ENCODE measurements around the gene JAML. TPM values are rescaled to one million over a fixed set of nuclear protein-coding genes. Genes with fewer than 3 reads are reported as not detected.

The JAML gene
- total and polyA plus RNA-seq, 2 donors (not counting 1 experiment from before 2014, with no cell fraction given), result not detected

- DNase-seq (ENCODE audit: low read depth in 2 of 2), result no peak
- Histone ChIP-seq H3K4me2 (ENCODE audit: extremely low read depth, insufficient read depth, low read length) (no peak overlapping the region), H3K27ac (ENCODE audit: insufficient read depth, low read length) (no peak overlapping the region), H4K20me1 (ENCODE audit: control insufficient read depth, extremely low read depth, insufficient read depth, low read length) (no peaks in the 10 kb centered on the region), H3K9me3 (ENCODE audit: control insufficient read depth, insufficient read depth, low read depth, low read length) (no peaks in the 10 kb centered on the region), H3K4me3 (replicated peaks in 1 of 4; ENCODE audit: control extremely low read depth in 1 of 4, insufficient read depth in 1 of 4, low read depth in 3 of 4, low read length in 4 of 4) (no peak overlapping the region), H3K79me2 (ENCODE audit: control insufficient read depth, insufficient read depth, low read length) (no peaks in the 10 kb centered on the region), H3K36me3 (ENCODE audit: control insufficient read depth, insufficient read depth, low read length) (no peaks in the 10 kb centered on the region), H2AFZ (ENCODE audit: low read length) (no peak overlapping the region), H3K9ac (ENCODE audit: insufficient read depth, low read length) (no peak overlapping the region), H3K27me3 (ENCODE audit: control insufficient read depth, insufficient read depth, low read length) (no peaks in the 10 kb centered on the region), H3K4me1 (ENCODE audit: control insufficient read depth, extremely low read depth, insufficient read depth, low read length) (no peaks in the 10 kb centered on the region)
- TF ChIP-seq EZH2 (IDR thresholded peaks at IDR 0.05; ENCODE audit: low read length, missing control alignments) (no peak), CTCF (conservative IDR thresholded peaks at IDR 0.05 in 1 of 2, IDR thresholded peaks at IDR 0.05 in 1 of 2; ENCODE audit: low read depth in 1 of 2, low read length in 2 of 2) (no peak)
Observed at GRCh38 chr11:118223992-118224391, 819 bp downstream of the JAML start.

GRCh38 chr11:118223570-118223969 lies 1.2 kb downstream of the JAML start:
- Histone ChIP-seq H2AFZ (ENCODE audit: low read length) (no peak overlapping the region), H3K9ac (ENCODE audit: insufficient read depth, low read length) (no peak overlapping the region), H3K4me1 (ENCODE audit: control insufficient read depth, extremely low read depth, insufficient read depth, low read length) (no peaks in the 10 kb centered on the region), H3K36me3 (ENCODE audit: control insufficient read depth, insufficient read depth, low read length) (no peaks in the 10 kb centered on the region), H3K9me3 (ENCODE audit: control insufficient read depth, insufficient read depth, low read depth, low read length) (no peaks in the 10 kb centered on the region), H3K27me3 (ENCODE audit: control insufficient read depth, insufficient read depth, low read length) (no peaks in the 10 kb centered on the region), H3K4me2 (ENCODE audit: extremely low read depth, insufficient read depth, low read length) (no peak overlapping the region), H3K4me3 (replicated peaks in 1 of 4; ENCODE audit: control extremely low read depth in 1 of 4, insufficient read depth in 1 of 4, low read depth in 3 of 4, low read length in 4 of 4) (no peak overlapping the region), H4K20me1 (ENCODE audit: control insufficient read depth, extremely low read depth, insufficient read depth, low read length) (no peaks in the 10 kb centered on the region), H3K79me2 (ENCODE audit: control insufficient read depth, insufficient read depth, low read length) (no peaks in the 10 kb centered on the region), H3K27ac (ENCODE audit: insufficient read depth, low read length) (no peak overlapping the region)
- TF ChIP-seq CTCF (conservative IDR thresholded peaks at IDR 0.05 in 1 of 2, IDR thresholded peaks at IDR 0.05 in 1 of 2; ENCODE audit: low read depth in 1 of 2, low read length in 2 of 2) (no peak), EZH2 (IDR thresholded peaks at IDR 0.05; ENCODE audit: low read length, missing control alignments) (no peak)
- DNase-seq (ENCODE audit: low read depth in 2 of 2), result no peak

- DNase-seq (ENCODE audit: low read depth in 2 of 2), result no peak
- Histone ChIP-seq H3K79me2 (ENCODE audit: control insufficient read depth, insufficient read depth, low read length) (no peaks in the 10 kb centered on the region), H3K4me2 (ENCODE audit: extremely low read depth, insufficient read depth, low read length) (no peak overlapping the region), H4K20me1 (ENCODE audit: control insufficient read depth, extremely low read depth, insufficient read depth, low read length) (no peaks in the 10 kb centered on the region), H3K36me3 (ENCODE audit: control insufficient read depth, insufficient read depth, low read length) (no peaks in the 10 kb centered on the region), H3K27ac (ENCODE audit: insufficient read depth, low read length) (no peak overlapping the region), H3K4me3 (replicated peaks in 1 of 4; ENCODE audit: control extremely low read depth in 1 of 4, insufficient read depth in 1 of 4, low read depth in 3 of 4, low read length in 4 of 4) (no peak overlapping the region), H3K9me3 (ENCODE audit: control insufficient read depth, insufficient read depth, low read depth, low read length) (no peaks in the 10 kb centered on the region), H3K27me3 (ENCODE audit: control insufficient read depth, insufficient read depth, low read length) (no peaks in the 10 kb centered on the region), H3K4me1 (ENCODE audit: control insufficient read depth, extremely low read depth, insufficient read depth, low read length) (no peaks in the 10 kb centered on the region), H2AFZ (ENCODE audit: low read length) (no peak overlapping the region), H3K9ac (ENCODE audit: insufficient read depth, low read length) (no peak overlapping the region)
- no peak for TF ChIP-seq EZH2 (IDR thresholded peaks at IDR 0.05; ENCODE audit: low read length, missing control alignments)
- TF ChIP-seq CTCF (conservative IDR thresholded peaks at IDR 0.05 in 1 of 2, IDR thresholded peaks at IDR 0.05 in 1 of 2; ENCODE audit: low read depth in 1 of 2, low read length in 2 of 2), result no peak
Observed at GRCh38 chr11:118222437-118222836, 2.4 kb downstream of the JAML start.

Data from fibroblast of lung (primary cell).